B cell (primary cell): ENCODE results near the gene RNF220. TPM values are rescaled to one million over a fixed set of nuclear protein-coding genes. Genes with fewer than 3 reads are reported as not detected.

Experiments used
- ATAC-seq: fragments of 200-7000 bp; cut with Tn5 transposase; one replicate; pipeline ENCODE4 v1.10.0; 2021; ENCODE audit warnings: low read depth, mild to moderate bottlenecking, moderate number of reproducible peaks, moderate library complexity
- CTCF ChIA-PET: fragments of 350-600 bp; sonication (Branson Sonifier 250); formaldehyde crosslinking; loops from one replicate; lab custom pipeline; 2021; ENCODE audit warnings: antibody characterized with exemption, inconsistent platforms; lab: Charles Lee
- POLR2A ChIA-PET: fragments of 350-600 bp; sonication (Branson Sonifier 250); formaldehyde crosslinking; loops from one replicate; lab custom pipeline; 2021; ENCODE audit warnings: antibody characterized with exemption; lab: Charles Lee
- DNase-seq: peaks from one replicate; pipeline ENCODE4 v3.0.0; 2013
- H2AFZ ChIP-seq: 2 replicates; pipeline ENCODE4 v1.6.1; 2012; ENCODE audit warnings: mild to moderate bottlenecking, low read depth, low read length; ENCODE audit not compliant: insufficient read depth, poor library complexity, severe bottlenecking
- H3K27ac ChIP-seq, 2 donors: 1 replicate in 1 of 2; 2 replicates in 1 of 2; pipeline ENCODE4 v1.5.1; 2012 to 2013; ENCODE audit warnings: low read length in 2 of 2, mild to moderate bottlenecking in 2 of 2, moderate library complexity in 1 of 2
- H3K27me3 ChIP-seq, 4 experiments: fragments of 200-600 bp in 1 of 4; sonication (generic) in 1 of 4; replicated peaks in 1 of 4; 1 replicate in 2 of 4; 2 replicates in 2 of 4; pipeline versions ENCODE4 v1.6.1 to v1.7.0; 2013 to 2016; ENCODE audit warnings: low read length in 3 of 4, mild to moderate bottlenecking in 2 of 4, mixed read lengths in 1 of 4, moderate library complexity in 1 of 4; ENCODE audit not compliant: insufficient read depth in 4 of 4, control insufficient read depth in 3 of 4; ENCODE audit errors: control extremely low read depth in 1 of 4
- H3K36me3 ChIP-seq, 2 experiments: replicated peaks in 1 of 2; 1 replicate in 1 of 2; 2 replicates in 1 of 2; pipeline versions ENCODE4 v1.6.1 to v1.7.1; 2013; ENCODE audit warnings: low read length in 1 of 2; ENCODE audit not compliant: insufficient read depth in 2 of 2, control insufficient read depth in 1 of 2; ENCODE audit errors: control extremely low read depth in 1 of 2, extremely low read depth in 1 of 2
- H3K4me1 ChIP-seq, 2 donors: fragments of 200-600 bp in 1 of 2; sonication (generic) in 1 of 2; 1 replicate in 1 of 2; 2 replicates in 1 of 2; pipeline versions ENCODE4 v1.5.1 to v1.6.1; 2013 to 2017; ENCODE audit warnings: low read length in 2 of 2; ENCODE audit not compliant: control insufficient read depth in 2 of 2, insufficient read depth in 2 of 2
- H3K4me2 ChIP-seq: replicated peaks from 2 replicates; pipeline ENCODE3; 2012; ENCODE audit warnings: mild to moderate bottlenecking, low read depth, low read length; ENCODE audit not compliant: poor library complexity, severe bottlenecking
- H3K4me3 ChIP-seq, 5 experiments: fragments of 200-600 bp in 1 of 5; sonication (generic) in 1 of 5; 1 replicate in 3 of 5; 2 replicates in 2 of 5; pipeline versions ENCODE4 v1.5.1 to v1.7.0; 2011 to 2016; ENCODE audit warnings: low read length in 4 of 5, mild to moderate bottlenecking in 4 of 5, low read depth in 2 of 5, control low read depth in 1 of 5, moderate library complexity in 1 of 5; ENCODE audit not compliant: insufficient read depth in 1 of 5; ENCODE audit errors: control extremely low read depth in 1 of 5, extremely low read depth in 1 of 5
- H3K79me2 ChIP-seq: fragments of 200-600 bp; sonication (generic); one replicate; pipeline ENCODE4 v1.6.0; 2016; ENCODE audit warnings: low read length; ENCODE audit not compliant: control insufficient read depth, insufficient read depth
- H3K9ac ChIP-seq: fragments of 200-600 bp; sonication (generic); 2 replicates; pipeline ENCODE4 v1.6.1; 2017; ENCODE audit warnings: mild to moderate bottlenecking, low read length, moderate library complexity
- H3K9me3 ChIP-seq, 3 donors: one replicate each; pipeline versions ENCODE4 v1.6.1 to v1.7.1; 2013; ENCODE audit warnings: low read length in 2 of 3; ENCODE audit not compliant: control insufficient read depth in 2 of 3, insufficient read depth in 1 of 3; ENCODE audit errors: control extremely low read depth in 1 of 3
- H4K20me1 ChIP-seq: 2 replicates; pipeline ENCODE4 v1.6.0; 2012; ENCODE audit warnings: mild to moderate bottlenecking, low read length; ENCODE audit not compliant: insufficient read depth, control insufficient read depth, poor library complexity, severe bottlenecking
- H3K27ac Mint-ChIP-seq: one replicate; pipeline ENCODE4 v1.8.0; 2021; ENCODE audit warnings: mixed read lengths
- H3K27me3 Mint-ChIP-seq: one replicate; pipeline ENCODE4 v1.8.0; 2021; ENCODE audit warnings: mixed read lengths
- H3K4me1 Mint-ChIP-seq: one replicate; pipeline ENCODE4 v1.8.0; 2021; ENCODE audit warnings: mixed read lengths
- H3K4me3 Mint-ChIP-seq: one replicate; pipeline ENCODE4 v1.8.0; 2021; ENCODE audit warnings: mixed read lengths
- H3K9me3 Mint-ChIP-seq: one replicate; pipeline ENCODE4 v1.8.0; 2022; ENCODE audit warnings: mixed read lengths; ENCODE audit not compliant: insufficient read depth
- EZH2 ChIP-seq: IDR thresholded peaks from 2 replicates; pipeline ENCODE4 v1.6.1; 2012; ENCODE audit warnings: borderline replicate concordance, low read depth, mild to moderate bottlenecking, moderate library complexity, low read length; ENCODE audit not compliant: insufficient read depth, poor library complexity, severe bottlenecking
- WGBS: methylation state at CpG from one replicate; pipeline ENCODE4 v1.1.5; 2013; ENCODE audit warnings: missing lambda C conversion rate; ENCODE audit not compliant: insufficient coverage; 5-methylcytosine and 5-hydroxymethylcytosine counted together
- intact Hi-C: fragments of 100-400 bp; cut with micrococcal nuclease; formaldehyde crosslinking; loops from one replicate; pipeline ENCODE4 v1.10.0; 2022
- polyA plus RNA-seq: library from polyadenylated mRNA; depleted of rRNA; stranded (reverse); fragments of >200 nt; gene quantifications from 2 replicates; pipeline ENCODE4 v1.2.3, GENCODE V29; 2012
- total RNA-seq, 2 donors: library from RNA; stranded (reverse); fragments of 120-200 nt in 1 of 2; gene quantifications; 1 replicate in 1 of 2; 2 replicates in 1 of 2; pipeline versions ENCODE4 v1.2.3 to v1.2.4, GENCODE V29; 2013 to 2022
- TF ChIP-seq, protein P1 (sequence below): fragments of 200-600 bp; IDR thresholded peaks from one replicate; pipeline ENCODE4 v1.8.0; 2022; ENCODE audit warnings: antibody characterized with exemption, mild to moderate bottlenecking

The RNF220 gene
- total and polyA plus RNA-seq, 2 donors (not counting 1 experiment from before 2014, with no cell fraction given), result 115 to 141 TPM

DNA sequence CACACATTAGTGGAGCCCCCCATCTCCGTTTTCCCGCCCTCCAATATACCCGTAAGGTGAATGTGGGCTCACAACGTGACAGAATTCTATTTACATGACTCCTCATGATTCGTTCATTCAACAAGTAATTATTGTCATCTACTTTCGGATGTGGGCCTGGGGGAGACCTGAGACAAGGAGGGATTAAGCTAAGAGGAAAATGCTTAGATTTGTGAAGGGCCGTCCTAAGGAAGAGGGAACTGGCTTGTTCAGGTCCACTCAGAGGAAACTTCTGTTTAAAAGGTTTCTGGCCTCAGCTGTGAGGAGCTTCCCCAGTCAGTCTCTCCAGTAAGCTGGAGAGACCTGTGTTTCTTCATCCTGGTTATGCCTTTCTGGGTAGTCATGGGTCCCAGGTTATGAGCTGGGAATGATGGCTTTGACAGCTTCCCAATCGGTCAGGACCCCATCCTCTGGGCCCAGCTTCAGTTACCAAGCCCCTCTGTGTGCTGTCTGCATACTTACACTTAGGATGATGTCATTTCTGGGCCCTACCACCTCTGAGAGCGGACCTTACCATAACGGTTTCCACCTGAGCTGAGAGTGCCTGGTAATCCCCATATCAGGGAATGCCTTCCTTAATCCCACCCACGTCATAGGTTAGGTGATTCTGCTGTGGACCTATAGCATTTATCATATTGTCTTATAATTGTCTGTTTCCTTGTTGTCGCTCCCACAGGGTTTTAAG, 49.3 kb upstream of the RNF220 start:
- Histone ChIP-seq H3K27ac (no peak overlapping the region), H2AFZ (peak overlapping the region; percentile 86), H3K9ac (peak overlapping the region; percentile 96), H3K4me2 (peak overlapping the region; percentile 98), H3K79me2 (peaks cover 39% of the 10 kb centered on the region), H4K20me1 (no peaks in the 10 kb centered on the region), H3K4me1 (peaks cover 7 to 14% of the 10 kb centered on the region in 2 donors), H3K36me3 (no peaks in the 10 kb centered on the region), H3K4me3 (peak overlapping the region in 2 of 5 experiments; percentile 25 to 43), H3K9me3 (no peaks in the 10 kb centered on the region), H3K27me3 (no peaks in the 10 kb centered on the region)
- ATAC-seq (no peak), DNase-seq (no peak)
- intact Hi-C loops, result loop anchor here (5.0 kb wide), 1 partner anchor 1137 kb away; the partner anchor contains the start of gene TESK2
- 100% methylated on average over 2 of the region's 12 CpGs for WGBS
- Mint-ChIP-seq H3K4me1 (peaks cover 27% of the 10 kb centered on the region), H3K4me3 (peak overlapping the region; percentile 92), H3K9me3 (no peaks in the 10 kb centered on the region), H3K27me3 (no peaks in the 10 kb centered on the region), H3K27ac (peak overlapping the region; percentile 92)
- TF ChIP-seq, protein P1, sequence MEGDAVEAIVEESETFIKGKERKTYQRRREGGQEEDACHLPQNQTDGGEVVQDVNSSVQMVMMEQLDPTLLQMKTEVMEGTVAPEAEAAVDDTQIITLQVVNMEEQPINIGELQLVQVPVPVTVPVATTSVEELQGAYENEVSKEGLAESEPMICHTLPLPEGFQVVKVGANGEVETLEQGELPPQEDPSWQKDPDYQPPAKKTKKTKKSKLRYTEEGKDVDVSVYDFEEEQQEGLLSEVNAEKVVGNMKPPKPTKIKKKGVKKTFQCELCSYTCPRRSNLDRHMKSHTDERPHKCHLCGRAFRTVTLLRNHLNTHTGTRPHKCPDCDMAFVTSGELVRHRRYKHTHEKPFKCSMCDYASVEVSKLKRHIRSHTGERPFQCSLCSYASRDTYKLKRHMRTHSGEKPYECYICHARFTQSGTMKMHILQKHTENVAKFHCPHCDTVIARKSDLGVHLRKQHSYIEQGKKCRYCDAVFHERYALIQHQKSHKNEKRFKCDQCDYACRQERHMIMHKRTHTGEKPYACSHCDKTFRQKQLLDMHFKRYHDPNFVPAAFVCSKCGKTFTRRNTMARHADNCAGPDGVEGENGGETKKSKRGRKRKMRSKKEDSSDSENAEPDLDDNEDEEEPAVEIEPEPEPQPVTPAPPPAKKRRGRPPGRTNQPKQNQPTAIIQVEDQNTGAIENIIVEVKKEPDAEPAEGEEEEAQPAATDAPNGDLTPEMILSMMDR, result no peak
- TF ChIP-seq EZH2, result no peak
- ChIA-PET POLR2A (interaction anchor here (0.6 kb wide), 1 partner anchor 324 kb away, joined by 3 read pairs; the partner anchor contains the start of gene SLC6A9), CTCF (no interaction called here)

DNA sequence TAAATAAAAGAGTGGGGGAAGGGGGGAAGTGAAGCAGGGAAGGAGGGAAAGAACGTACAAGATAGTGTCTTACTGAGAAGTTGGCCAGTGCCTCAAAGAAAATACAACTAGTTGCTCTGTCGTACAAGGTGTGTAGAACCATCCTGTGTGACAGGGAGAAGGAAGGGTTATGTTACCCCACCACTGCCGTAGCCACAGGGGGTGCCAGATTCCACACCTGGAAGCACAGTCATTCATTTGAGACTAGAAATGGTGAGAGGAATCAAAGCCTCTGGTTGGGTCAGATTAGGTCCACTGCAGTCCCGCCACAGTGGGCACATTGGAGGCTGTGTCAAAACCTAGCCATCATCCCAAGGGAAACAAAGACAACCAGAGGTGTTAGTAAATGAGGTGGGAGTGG, 47.3 kb upstream of the RNF220 start:
- POLR2A ChIA-PET, result no interaction called here
- H3K27ac Mint-ChIP-seq, result no peak overlapping the region

More for the DNA sequence above, 47.3 kb upstream of the RNF220 start:
- CTCF ChIA-PET, result no interaction called here
- Mint-ChIP-seq H3K27me3 (no peaks in the 10 kb centered on the region), H3K9me3 (no peaks in the 10 kb centered on the region), H3K4me1 (peaks cover 28% of the 10 kb centered on the region), H3K4me3 (no peak overlapping the region)
- ATAC-seq (no peak), DNase-seq (no peak)
- H3K4me1 ChIP-seq, result peaks cover 7 to 19% of the 10 kb centered on the region in 2 donors
- intact Hi-C loops, result loop anchor here (5.0 kb wide), 1 partner anchor 1135 kb away; the partner anchor contains the start of gene TESK2
- H3K79me2 ChIP-seq, result peaks cover 23% of the 10 kb centered on the region
- no peaks in the 10 kb centered on the region for H3K27me3 ChIP-seq
- no peak overlapping the region for H3K9ac ChIP-seq
- no peak overlapping the region for H3K4me2 ChIP-seq
- H3K27ac ChIP-seq, result no peak overlapping the region
- TF ChIP-seq, protein P1, result no peak
- TF ChIP-seq EZH2, result no peak
- no peaks in the 10 kb centered on the region for H3K9me3 ChIP-seq
- H3K36me3 ChIP-seq, result no peaks in the 10 kb centered on the region
- H3K4me3 ChIP-seq, result no peak overlapping the region
- H4K20me1 ChIP-seq, result no peaks in the 10 kb centered on the region
- H2AFZ ChIP-seq, result no peak overlapping the region
- WGBS, result 100% methylated on average over 2 of the region's 4 CpGs
